Measurements from ENCODE around the gene CDH5. TPM values are rescaled to one million over a fixed set of nuclear protein-coding genes. Genes with fewer than 3 reads are reported as not detected.
A peak's percentile ranks its signal among the peaks of the same experiment; 100 is the strongest.

The CDH5 gene
- total RNA-seq, 4 donors from 2014 or later, result 10.2 to 28.3 (median 14.0) TPM

DNA sequence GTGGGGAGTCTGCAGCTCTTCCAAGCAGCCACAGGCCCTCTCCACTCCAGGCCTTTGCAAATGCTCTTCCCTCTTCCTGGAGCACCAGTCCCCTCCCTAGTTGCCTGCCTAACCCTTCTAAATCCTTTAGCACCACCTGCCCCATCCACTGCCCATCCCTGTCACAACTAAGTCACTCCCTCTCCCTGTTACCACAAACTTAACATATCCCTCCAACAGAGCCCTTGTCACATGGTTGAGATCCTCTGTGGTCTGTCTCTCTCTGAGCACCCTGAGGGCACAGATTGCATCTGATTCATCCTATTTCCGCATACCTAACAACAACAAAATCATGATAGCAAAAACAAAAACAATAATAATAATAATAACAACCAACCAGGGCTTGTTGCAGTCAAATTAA is 49.6 kb downstream of the CDH5 start:
- 93 to 97% methylated on average over 1 of the region's 1 CpG for WGBS, 2 donors
- no peak for TF ChIP-seq POLR2A (IDR thresholded peaks at IDR 0.05)
- TF ChIP-seq, protein P1, sequence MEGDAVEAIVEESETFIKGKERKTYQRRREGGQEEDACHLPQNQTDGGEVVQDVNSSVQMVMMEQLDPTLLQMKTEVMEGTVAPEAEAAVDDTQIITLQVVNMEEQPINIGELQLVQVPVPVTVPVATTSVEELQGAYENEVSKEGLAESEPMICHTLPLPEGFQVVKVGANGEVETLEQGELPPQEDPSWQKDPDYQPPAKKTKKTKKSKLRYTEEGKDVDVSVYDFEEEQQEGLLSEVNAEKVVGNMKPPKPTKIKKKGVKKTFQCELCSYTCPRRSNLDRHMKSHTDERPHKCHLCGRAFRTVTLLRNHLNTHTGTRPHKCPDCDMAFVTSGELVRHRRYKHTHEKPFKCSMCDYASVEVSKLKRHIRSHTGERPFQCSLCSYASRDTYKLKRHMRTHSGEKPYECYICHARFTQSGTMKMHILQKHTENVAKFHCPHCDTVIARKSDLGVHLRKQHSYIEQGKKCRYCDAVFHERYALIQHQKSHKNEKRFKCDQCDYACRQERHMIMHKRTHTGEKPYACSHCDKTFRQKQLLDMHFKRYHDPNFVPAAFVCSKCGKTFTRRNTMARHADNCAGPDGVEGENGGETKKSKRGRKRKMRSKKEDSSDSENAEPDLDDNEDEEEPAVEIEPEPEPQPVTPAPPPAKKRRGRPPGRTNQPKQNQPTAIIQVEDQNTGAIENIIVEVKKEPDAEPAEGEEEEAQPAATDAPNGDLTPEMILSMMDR (IDR thresholded peaks at IDR 0.05), result no peak
- no peak overlapping the region for H3K4me3 ChIP-seq (ENCODE audit: low read depth, poor library complexity, severe bottlenecking)
- DNase-seq (ENCODE audit: low spot score in 2 of 2), result no peak
- intact Hi-C loops (cut with DNase I; ENCODE audit: low total_unique reads), result no loop called here

DNA sequence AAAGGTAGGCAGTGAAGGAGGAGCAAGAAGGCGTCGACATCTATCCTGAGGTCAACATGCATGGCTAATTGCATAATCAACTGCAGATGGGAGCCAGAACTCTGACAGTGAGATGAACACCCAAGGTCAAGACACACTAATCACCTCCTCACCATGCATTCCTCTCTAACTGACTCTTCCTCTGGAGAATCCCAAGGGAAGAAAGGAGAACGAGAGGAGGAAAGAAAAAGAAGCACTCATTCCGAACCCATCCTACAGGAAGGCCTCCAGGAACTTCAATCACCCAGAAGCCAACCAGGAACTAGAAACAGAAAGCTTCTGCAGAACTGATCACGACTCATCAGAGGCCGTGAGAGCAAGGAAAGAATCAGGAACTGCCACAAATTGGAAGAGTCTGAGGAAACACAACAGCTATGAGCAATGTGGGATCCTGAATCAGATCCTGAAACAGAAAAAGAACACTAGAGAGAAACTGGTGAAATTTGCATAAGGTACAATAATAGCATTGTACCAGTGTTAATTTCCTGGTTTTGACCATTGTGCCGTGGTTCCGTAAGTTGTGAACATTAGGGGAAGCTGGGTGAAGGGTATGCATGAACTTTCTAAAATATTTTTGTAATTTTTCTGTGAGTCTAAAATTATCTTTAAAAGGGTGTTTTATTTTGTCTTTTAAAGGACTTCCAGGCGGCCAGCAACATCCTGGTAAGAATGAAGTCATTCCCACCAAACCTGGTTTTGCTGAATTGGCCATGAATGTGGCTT is 50.6 kb downstream of the CDH5 start:
- intact Hi-C loops (cut with DNase I; ENCODE audit: low total_unique reads), result no loop called here
- no peak overlapping the region for H3K4me3 ChIP-seq (ENCODE audit: low read depth, poor library complexity, severe bottlenecking)
- TF ChIP-seq POLR2A (IDR thresholded peaks at IDR 0.05), result no peak
- TF ChIP-seq, protein P1 (IDR thresholded peaks at IDR 0.05), result no peak
- peak in 1 of 2 donors; percentile 8 for DNase-seq (ENCODE audit: low spot score in 2 of 2)
- WGBS, 2 donors, result 74 to 80% methylated on average over 9 of the region's 9 CpGs

DNA sequence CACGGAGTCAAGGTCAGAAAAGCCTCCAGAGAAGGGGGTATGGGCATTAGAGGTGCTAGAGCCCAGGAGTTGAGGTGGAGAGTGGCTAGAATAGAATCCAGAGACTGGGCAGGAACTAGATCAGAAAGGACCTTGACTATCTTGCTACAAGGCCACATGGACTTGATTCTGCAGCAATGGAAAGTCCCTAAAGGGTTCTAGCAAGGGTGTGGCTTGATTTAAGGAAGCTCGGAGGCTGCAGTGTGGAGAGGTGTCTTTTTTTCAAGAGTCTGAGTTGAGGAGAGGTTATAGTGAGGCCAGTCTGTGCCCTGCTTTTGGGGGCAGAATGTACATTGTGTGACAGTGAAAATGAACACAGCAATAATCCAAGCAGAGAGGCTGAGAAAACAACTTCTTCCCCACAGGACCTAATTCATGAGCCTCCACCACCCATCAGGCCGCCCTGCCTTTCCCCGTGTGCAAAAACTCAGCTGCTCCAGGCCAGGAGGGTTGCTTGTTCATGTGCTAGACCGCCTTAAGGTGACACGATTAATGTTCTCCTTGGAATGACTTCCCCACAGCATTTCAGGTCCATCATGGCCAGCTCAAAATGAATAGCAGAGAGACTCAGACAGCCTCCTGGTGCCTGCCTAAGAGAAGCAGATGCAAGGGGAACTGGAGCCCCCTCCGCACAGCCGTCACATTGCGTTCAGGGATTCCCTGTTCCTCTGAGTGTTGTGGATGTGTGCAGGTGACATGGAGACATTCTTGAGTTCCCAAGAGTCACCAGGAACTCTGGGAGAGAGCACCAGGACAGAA is 51.9 kb downstream of the CDH5 start:
- DNase-seq (ENCODE audit: low spot score in 2 of 2), result peak in 1 of 2 donors; percentile 43
- intact Hi-C loops (cut with DNase I; ENCODE audit: low total_unique reads), result no loop called here
- no peak for TF ChIP-seq POLR2A (IDR thresholded peaks at IDR 0.05)
- TF ChIP-seq, protein P1 (IDR thresholded peaks at IDR 0.05), result no peak
- H3K4me3 ChIP-seq (ENCODE audit: low read depth, poor library complexity, severe bottlenecking), result no peak overlapping the region
- WGBS, 2 donors, result 74 to 77% methylated on average over 9 of the region's 9 CpGs

DNA sequence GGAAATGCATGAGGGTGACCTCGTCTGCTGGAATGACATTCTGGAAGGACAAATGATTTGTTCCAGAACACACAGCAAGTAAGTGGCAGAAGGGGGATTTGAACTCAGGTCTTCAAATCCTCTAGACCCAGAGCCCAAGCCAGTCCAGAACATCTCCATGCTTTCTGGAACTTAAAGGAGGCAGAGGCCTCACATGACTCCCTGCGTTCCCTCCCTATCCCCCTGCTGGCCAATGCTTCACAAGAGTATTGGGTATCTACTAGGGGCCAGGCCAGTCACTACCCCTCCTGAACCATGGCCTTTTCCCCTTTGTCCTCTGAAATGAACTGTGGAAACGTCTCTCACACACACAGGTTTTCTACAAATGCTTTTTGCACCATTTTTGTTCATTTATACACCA is 53.0 kb downstream of the CDH5 start:
- 54 to 69% methylated on average over 3 of the region's 3 CpGs for WGBS, 2 donors
- intact Hi-C loops (cut with DNase I; ENCODE audit: low total_unique reads), result no loop called here

DNA sequence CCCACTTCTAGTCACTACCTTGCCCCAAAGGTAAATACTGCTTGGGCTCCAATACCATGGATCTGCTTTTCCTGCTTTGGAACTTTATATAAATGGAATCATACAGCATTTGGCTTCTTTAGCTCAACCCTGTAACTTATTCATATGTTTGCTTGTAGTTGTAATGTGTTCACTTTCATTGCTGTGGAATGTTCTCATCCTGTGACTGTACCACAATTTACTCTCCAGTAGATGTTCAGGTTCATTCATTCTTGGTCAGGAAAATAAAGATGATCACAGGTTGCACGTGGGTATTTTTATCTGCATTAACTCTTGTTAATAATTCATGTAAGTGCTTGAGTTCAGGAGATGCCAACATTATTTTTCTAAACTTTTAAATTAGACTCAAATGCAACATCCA is 53.9 kb downstream of the CDH5 start:
- no peak overlapping the region for H3K4me3 ChIP-seq (ENCODE audit: low read depth, poor library complexity, severe bottlenecking)
- TF ChIP-seq POLR2A (IDR thresholded peaks at IDR 0.05), result no peak
- TF ChIP-seq, protein P1 (IDR thresholded peaks at IDR 0.05), result no peak
- intact Hi-C loops (cut with DNase I; ENCODE audit: low total_unique reads), result no loop called here
- DNase-seq (ENCODE audit: low spot score in 2 of 2), result no peak
- whole genome bisulfite sequencing, 2 donors, result 41 to 47% methylated on average over 1 of the region's 1 CpG

More for the DNA sequence above, 53.0 kb downstream of the CDH5 start:
- TF ChIP-seq, protein P1 (IDR thresholded peaks at IDR 0.05), result no peak
- no peak for TF ChIP-seq POLR2A (IDR thresholded peaks at IDR 0.05)
- no peak overlapping the region for H3K4me3 ChIP-seq (ENCODE audit: low read depth, poor library complexity, severe bottlenecking)
- no peak for DNase-seq (ENCODE audit: low spot score in 2 of 2)
